ENCODE data around the gene HS6ST3. TPM values are rescaled to one million over a fixed set of nuclear protein-coding genes. Genes with fewer than 3 reads are reported as not detected.
"Not testable (repeated sequence)": the region's sequence is repeated elsewhere in the genome, so short reads cannot be mapped to it uniquely, and the experiment has no call there.

The HS6ST3 gene
- total RNA-seq, 1 donor from 2014 or later, result 1.3 TPM

DNA sequence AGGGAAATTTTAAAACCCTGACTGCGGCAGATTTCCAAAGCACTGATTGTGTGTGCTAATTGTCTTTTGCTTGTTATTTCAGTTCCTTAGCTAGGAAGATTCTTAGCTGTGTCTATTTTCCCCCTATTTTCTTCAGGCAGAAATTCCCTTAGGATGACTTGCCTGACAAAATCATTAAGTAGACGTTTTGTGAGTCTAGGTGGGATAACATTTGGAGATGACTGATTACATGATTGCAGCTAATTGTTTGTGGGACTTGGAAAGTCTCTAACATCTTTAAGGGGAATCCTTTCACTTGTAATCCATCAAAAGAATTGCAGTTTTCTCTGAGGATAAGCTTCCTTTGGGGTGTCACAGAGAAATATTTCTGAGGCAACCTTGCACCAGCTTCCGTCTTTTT, 676.4 kb downstream of the HS6ST3 start:
- H3K27ac Mint-ChIP-seq (ENCODE audit: unreplicated experiment), result no peak overlapping the region
- DNase-seq, result no peak
- peaks cover 10% of the 10 kb centered on the region for H3K4me1 Mint-ChIP-seq (ENCODE audit: low read depth, unreplicated experiment)
- no peaks in the 10 kb centered on the region for H3K36me3 Mint-ChIP-seq (ENCODE audit: unreplicated experiment)
- H3K9me3 Mint-ChIP-seq (ENCODE audit: unreplicated experiment), result no peaks in the 10 kb centered on the region
- TF ChIP-seq, protein P1, sequence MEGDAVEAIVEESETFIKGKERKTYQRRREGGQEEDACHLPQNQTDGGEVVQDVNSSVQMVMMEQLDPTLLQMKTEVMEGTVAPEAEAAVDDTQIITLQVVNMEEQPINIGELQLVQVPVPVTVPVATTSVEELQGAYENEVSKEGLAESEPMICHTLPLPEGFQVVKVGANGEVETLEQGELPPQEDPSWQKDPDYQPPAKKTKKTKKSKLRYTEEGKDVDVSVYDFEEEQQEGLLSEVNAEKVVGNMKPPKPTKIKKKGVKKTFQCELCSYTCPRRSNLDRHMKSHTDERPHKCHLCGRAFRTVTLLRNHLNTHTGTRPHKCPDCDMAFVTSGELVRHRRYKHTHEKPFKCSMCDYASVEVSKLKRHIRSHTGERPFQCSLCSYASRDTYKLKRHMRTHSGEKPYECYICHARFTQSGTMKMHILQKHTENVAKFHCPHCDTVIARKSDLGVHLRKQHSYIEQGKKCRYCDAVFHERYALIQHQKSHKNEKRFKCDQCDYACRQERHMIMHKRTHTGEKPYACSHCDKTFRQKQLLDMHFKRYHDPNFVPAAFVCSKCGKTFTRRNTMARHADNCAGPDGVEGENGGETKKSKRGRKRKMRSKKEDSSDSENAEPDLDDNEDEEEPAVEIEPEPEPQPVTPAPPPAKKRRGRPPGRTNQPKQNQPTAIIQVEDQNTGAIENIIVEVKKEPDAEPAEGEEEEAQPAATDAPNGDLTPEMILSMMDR (IDR thresholded peaks at IDR 0.05; ENCODE audit: partially characterized antibody, unreplicated experiment), result no peak
- peak overlapping the region; percentile 17 for H3K4me3 Mint-ChIP-seq (ENCODE audit: unreplicated experiment)
- H3K27me3 Mint-ChIP-seq (ENCODE audit: unreplicated experiment), result no peaks in the 10 kb centered on the region

DNA sequence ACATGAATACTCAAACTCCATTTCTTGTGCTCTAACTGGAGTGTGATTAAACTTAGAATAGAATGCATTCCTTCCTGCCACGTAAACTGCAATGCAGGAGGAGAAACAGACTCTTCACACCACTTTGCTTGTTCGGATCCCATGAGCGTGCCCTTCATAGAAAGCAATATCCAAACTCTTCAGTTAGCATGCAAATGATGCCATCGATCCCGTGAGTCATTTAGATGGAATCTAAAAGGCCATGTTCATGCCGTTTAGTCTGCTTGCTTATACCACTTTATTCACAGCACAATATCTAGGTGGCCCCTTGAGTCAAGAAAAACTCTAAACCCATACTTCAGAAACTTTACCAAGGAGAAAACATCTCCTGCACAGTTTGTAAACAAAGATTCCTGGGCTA, 678.6 kb downstream of the HS6ST3 start:
- peaks cover 12% of the 10 kb centered on the region for H3K4me1 Mint-ChIP-seq (ENCODE audit: low read depth, unreplicated experiment)
- TF ChIP-seq, protein P1 (IDR thresholded peaks at IDR 0.05; ENCODE audit: partially characterized antibody, unreplicated experiment), result no peak
- no peaks in the 10 kb centered on the region for H3K9me3 Mint-ChIP-seq (ENCODE audit: unreplicated experiment)

DNA sequence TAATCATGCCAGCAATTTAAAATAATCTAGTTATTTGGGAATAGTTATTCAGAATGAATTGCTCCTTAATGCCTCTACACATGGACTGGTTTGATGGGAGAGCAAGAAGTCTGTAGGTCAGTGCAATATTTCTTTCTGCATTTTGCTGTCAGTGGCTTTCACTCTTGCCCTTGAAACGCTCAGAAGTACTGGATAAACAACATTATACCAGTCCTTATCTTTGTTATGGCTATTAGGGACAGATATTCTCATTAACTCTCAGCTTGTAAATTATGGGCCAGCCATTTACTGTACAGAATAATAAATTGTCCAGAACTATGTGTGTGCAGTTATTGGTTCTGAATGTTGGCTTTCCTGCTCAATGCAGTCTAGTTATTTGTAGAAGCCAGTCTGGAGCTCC, 680.0 kb downstream of the HS6ST3 start:
- TF ChIP-seq, protein P1 (IDR thresholded peaks at IDR 0.05; ENCODE audit: partially characterized antibody, unreplicated experiment), result no peak
- H3K27ac Mint-ChIP-seq (ENCODE audit: unreplicated experiment), result no peak overlapping the region
- peaks cover 2% of the 10 kb centered on the region for H3K27me3 Mint-ChIP-seq (ENCODE audit: unreplicated experiment)
- DNase-seq, result no peak
- H3K4me1 Mint-ChIP-seq (ENCODE audit: low read depth, unreplicated experiment), result peaks cover 9% of the 10 kb centered on the region
- no peaks in the 10 kb centered on the region for H3K9me3 Mint-ChIP-seq (ENCODE audit: unreplicated experiment)
- H3K4me3 Mint-ChIP-seq (ENCODE audit: unreplicated experiment), result no peak overlapping the region
- H3K36me3 Mint-ChIP-seq (ENCODE audit: unreplicated experiment), result no peaks in the 10 kb centered on the region

More for the DNA sequence above, 678.6 kb downstream of the HS6ST3 start:
- Mint-ChIP-seq H3K27me3 (ENCODE audit: unreplicated experiment) (no peaks in the 10 kb centered on the region), H3K36me3 (ENCODE audit: unreplicated experiment) (no peaks in the 10 kb centered on the region), H3K4me3 (ENCODE audit: unreplicated experiment) (no peak overlapping the region), H3K27ac (ENCODE audit: unreplicated experiment) (no peak overlapping the region)
- DNase-seq, result no peak

DNA sequence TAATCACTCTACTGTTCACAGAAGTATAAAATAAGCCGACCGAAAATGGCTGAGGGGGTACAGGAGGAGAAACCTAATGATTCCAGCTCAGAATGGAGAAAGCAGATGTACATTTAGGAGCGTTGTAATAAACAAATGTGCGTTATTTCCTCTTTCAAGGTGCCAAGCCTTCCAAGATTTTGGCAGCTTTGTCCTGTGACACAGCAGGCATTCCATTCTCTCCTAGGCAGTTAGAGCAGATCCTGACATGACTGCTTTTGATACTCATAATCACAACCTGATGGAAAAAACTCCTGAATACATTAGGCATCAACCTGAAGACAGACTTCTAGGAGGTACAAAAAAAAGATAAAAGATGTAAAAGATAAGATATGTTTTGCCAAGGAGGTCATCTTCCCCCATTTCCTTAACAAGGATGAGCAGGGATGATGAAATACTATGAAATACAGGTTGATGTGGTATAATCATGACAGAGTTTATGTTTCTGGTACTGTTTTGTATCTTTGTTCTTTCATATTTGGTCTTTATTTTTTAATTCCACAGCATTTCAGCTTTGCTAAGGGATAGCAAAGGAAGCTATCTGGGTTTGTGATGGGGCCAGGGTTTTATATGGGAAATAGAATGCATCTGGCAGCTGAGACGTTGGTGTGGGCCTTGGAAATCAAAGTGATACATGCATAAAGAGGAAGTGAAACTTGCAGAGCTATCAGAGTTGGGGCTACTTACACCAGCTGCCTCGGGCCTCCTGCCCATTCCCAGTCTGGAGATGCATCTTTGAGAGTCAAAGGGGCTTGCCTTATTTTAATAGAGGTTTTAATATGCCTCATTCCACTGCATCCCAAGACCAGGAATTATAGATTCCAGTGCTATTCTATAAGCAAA, 681.8 kb downstream of the HS6ST3 start:
- H3K4me1 Mint-ChIP-seq (ENCODE audit: low read depth, unreplicated experiment), result peaks cover 4% of the 10 kb centered on the region
- H3K36me3 Mint-ChIP-seq (ENCODE audit: unreplicated experiment), result peaks cover 5% of the 10 kb centered on the region
- no peaks in the 10 kb centered on the region for H3K9me3 Mint-ChIP-seq (ENCODE audit: unreplicated experiment)
- TF ChIP-seq, protein P1 (IDR thresholded peaks at IDR 0.05; ENCODE audit: partially characterized antibody, unreplicated experiment), result no peak
- no peak for DNase-seq
- peaks cover 2% of the 10 kb centered on the region for H3K27me3 Mint-ChIP-seq (ENCODE audit: unreplicated experiment)
- H3K27ac Mint-ChIP-seq (ENCODE audit: unreplicated experiment), result no peak overlapping the region
- H3K4me3 Mint-ChIP-seq (ENCODE audit: unreplicated experiment), result no peak overlapping the region

DNA sequence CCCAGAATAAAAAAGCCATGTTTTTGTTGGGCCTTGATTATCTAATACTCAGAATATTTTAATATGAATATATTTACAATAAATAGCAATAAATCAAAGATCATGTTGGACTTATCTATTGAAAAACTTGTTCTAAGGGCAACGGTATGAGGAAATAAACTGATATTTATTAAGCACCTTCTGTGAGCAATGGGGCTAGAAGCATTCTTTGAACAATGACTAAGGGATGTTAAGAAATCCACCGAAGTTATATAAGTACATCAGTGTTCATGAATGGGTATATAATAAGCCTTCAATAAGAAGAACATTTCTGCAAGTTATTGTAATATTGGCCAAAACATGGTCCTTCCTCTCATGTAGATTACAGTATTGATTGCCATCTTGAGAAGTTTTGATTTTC, 682.5 kb downstream of the HS6ST3 start:
- TF ChIP-seq, protein P1 (IDR thresholded peaks at IDR 0.05; ENCODE audit: partially characterized antibody, unreplicated experiment), result no peak
- peaks cover 1% of the 10 kb centered on the region for H3K9me3 Mint-ChIP-seq (ENCODE audit: unreplicated experiment)
- peaks cover 4% of the 10 kb centered on the region for H3K4me1 Mint-ChIP-seq (ENCODE audit: low read depth, unreplicated experiment)
- no peak overlapping the region for H3K4me3 Mint-ChIP-seq (ENCODE audit: unreplicated experiment)
- no peak for DNase-seq
- H3K36me3 Mint-ChIP-seq (ENCODE audit: unreplicated experiment), result peaks cover 7% of the 10 kb centered on the region
- H3K27me3 Mint-ChIP-seq (ENCODE audit: unreplicated experiment), result peaks cover 2% of the 10 kb centered on the region
- no peak overlapping the region for H3K27ac Mint-ChIP-seq (ENCODE audit: unreplicated experiment)

DNA sequence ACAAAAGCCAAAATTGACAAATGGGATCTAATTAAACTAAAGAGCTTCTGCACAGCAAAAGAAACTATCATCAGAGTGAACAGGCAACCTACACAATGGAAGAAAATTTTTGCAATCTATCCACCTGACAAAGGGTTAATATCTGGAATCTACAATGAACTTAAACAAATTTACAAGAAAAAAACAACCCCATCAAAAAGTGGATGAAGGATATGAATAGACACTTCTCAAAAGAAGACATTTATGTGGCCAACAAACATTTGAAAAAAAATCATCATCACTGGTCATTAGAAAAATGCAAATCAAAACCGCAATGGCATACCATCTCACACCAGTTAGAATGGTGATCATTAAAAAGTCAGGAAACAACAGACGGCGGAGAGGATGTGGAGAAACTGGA, 688.4 kb downstream of the HS6ST3 start:
- not testable (repeated sequence) for H3K27ac Mint-ChIP-seq (ENCODE audit: unreplicated experiment); H3K9me3 Mint-ChIP-seq (ENCODE audit: unreplicated experiment); H3K4me3 Mint-ChIP-seq (ENCODE audit: unreplicated experiment)

More for the DNA sequence above, 688.4 kb downstream of the HS6ST3 start:
- H3K4me1 Mint-ChIP-seq (ENCODE audit: low read depth, unreplicated experiment); H3K27me3 Mint-ChIP-seq (ENCODE audit: unreplicated experiment); DNase-seq: not testable (repeated sequence)
- H3K36me3 Mint-ChIP-seq (ENCODE audit: unreplicated experiment), result peaks cover 14% of the 10 kb centered on the region
